H9 (cell line): Measurements from ENCODE around the gene USH2A. TPM values are rescaled to one million over a fixed set of nuclear protein-coding genes. Genes with fewer than 3 reads are reported as not detected.

Source experiments
- DNase-seq: peaks from one replicate; pipeline ENCODE4 v3.0.0-alpha.2; 2017
- H2AFZ ChIP-seq: one replicate; pipeline ENCODE4 v1.6.1; 2013; ENCODE audit warnings: mild to moderate bottlenecking, low read length, control low read depth, moderate library complexity
- H2AK5ac ChIP-seq: 2 replicates; pipeline ENCODE4 v1.6.1; 2013; ENCODE audit warnings: low read length, control low read depth, mixed read lengths; ENCODE audit not compliant: insufficient read length
- H2BK120ac ChIP-seq: one replicate; pipeline ENCODE4 v1.6.1; 2013; ENCODE audit warnings: low read depth, mild to moderate bottlenecking, low read length, control low read depth, inconsistent platforms; ENCODE audit not compliant: poor library complexity, severe bottlenecking
- H2BK12ac ChIP-seq: 2 replicates; pipeline ENCODE4 v1.6.1; 2013; ENCODE audit warnings: low read length, control low read depth, mixed read lengths, low read depth; ENCODE audit not compliant: insufficient read length
- H2BK15ac ChIP-seq: 2 replicates; pipeline ENCODE4 v1.6.1; 2013; ENCODE audit warnings: low read depth, low read length, control low read depth
- H2BK20ac ChIP-seq: one replicate; pipeline ENCODE4 v1.6.1; 2013; ENCODE audit warnings: low read depth, mild to moderate bottlenecking, low read length, control low read depth, inconsistent platforms; ENCODE audit not compliant: poor library complexity, severe bottlenecking
- H2BK5ac ChIP-seq: 2 replicates; pipeline ENCODE4 v1.6.1; 2013; ENCODE audit warnings: low read length, control low read depth, mixed read lengths; ENCODE audit not compliant: insufficient read length
- H3K14ac ChIP-seq: 2 replicates; pipeline ENCODE4 v1.6.1; 2013; ENCODE audit warnings: low read length, control low read depth; ENCODE audit not compliant: insufficient read depth
- H3K18ac ChIP-seq: 2 replicates; pipeline ENCODE4 v1.6.1; 2013; ENCODE audit warnings: low read depth, mild to moderate bottlenecking, mixed read lengths, low read length, control low read depth; ENCODE audit not compliant: insufficient read length
- H3K23ac ChIP-seq: 2 replicates; pipeline ENCODE4 v1.6.1; 2013; ENCODE audit warnings: low read length, control low read depth, mixed read lengths, low read depth; ENCODE audit not compliant: insufficient read length
- H3K23me2 ChIP-seq: 2 replicates; pipeline ENCODE4 v1.6.1; 2013; ENCODE audit warnings: low read depth, mild to moderate bottlenecking, mixed read lengths, low read length, control low read depth; ENCODE audit not compliant: insufficient read length, poor library complexity, severe bottlenecking
- H3K27ac ChIP-seq: 2 replicates; pipeline ENCODE4 v1.5.1; 2013; ENCODE audit warnings: low read length, control low read depth, mixed read lengths, low read depth; ENCODE audit not compliant: insufficient read length
- H3K27me3 ChIP-seq: 2 replicates; pipeline ENCODE4 v1.6.1; 2013; ENCODE audit warnings: low read length, control low read depth, inconsistent platforms; ENCODE audit not compliant: insufficient read depth
- H3K4ac ChIP-seq: 2 replicates; pipeline ENCODE4 v1.6.1; 2013; ENCODE audit warnings: low read depth, mild to moderate bottlenecking, control low read depth, inconsistent platforms, low read length, moderate library complexity
- H3K4me1 ChIP-seq: 2 replicates; pipeline ENCODE4 v1.6.1; 2013; ENCODE audit warnings: low read length, control low read depth, inconsistent platforms; ENCODE audit not compliant: insufficient read depth
- H3K4me2 ChIP-seq: 2 replicates; pipeline ENCODE4 v1.6.1; 2013; ENCODE audit warnings: low read length, control low read depth, mixed read lengths; ENCODE audit not compliant: insufficient read length, insufficient read depth
- H3K56ac ChIP-seq: 2 replicates; pipeline ENCODE4 v1.6.1; 2013; ENCODE audit warnings: low read depth, mild to moderate bottlenecking, mixed read lengths, low read length, control low read depth; ENCODE audit not compliant: insufficient read length
- H3K79me1 ChIP-seq: 2 replicates; pipeline ENCODE4 v1.6.1; 2013; ENCODE audit warnings: low read depth, mild to moderate bottlenecking, moderate library complexity, low read length, control low read depth, inconsistent platforms; ENCODE audit not compliant: insufficient read depth, poor library complexity, severe bottlenecking
- H3K79me2 ChIP-seq: 2 replicates; pipeline ENCODE4 v1.6.1; 2013; ENCODE audit warnings: low read length, control low read depth, inconsistent platforms; ENCODE audit not compliant: insufficient read depth
- H3K9ac ChIP-seq: 2 replicates; pipeline ENCODE4 v1.6.1; 2013; ENCODE audit warnings: low read length, control low read depth, mixed read lengths; ENCODE audit not compliant: insufficient read length; ENCODE audit errors: extremely low read depth
- H3K9me3 ChIP-seq: one replicate; pipeline ENCODE4 v1.6.1; 2013; ENCODE audit warnings: low read depth, low read length, inconsistent platforms; ENCODE audit not compliant: control insufficient read depth
- H3T11ph ChIP-seq: one replicate; pipeline ENCODE4 v1.6.1; 2013; ENCODE audit warnings: mild to moderate bottlenecking, low read length, control low read depth, inconsistent platforms
- H4K20me1 ChIP-seq: one replicate; pipeline ENCODE4 v1.6.1; 2013; ENCODE audit not compliant: control insufficient read depth, insufficient read length, insufficient read depth
- H4K5ac ChIP-seq: 2 replicates; pipeline ENCODE4 v1.6.1; 2013; ENCODE audit warnings: low read depth, mild to moderate bottlenecking, mixed read lengths, low read length, control low read depth; ENCODE audit not compliant: insufficient read length
- H4K8ac ChIP-seq: replicated peaks from 2 replicates; pipeline ENCODE4 v1.6.1; 2013; ENCODE audit warnings: low read length, control low read depth, mixed read lengths, low read depth; ENCODE audit not compliant: insufficient read length
- H4K91ac ChIP-seq: 2 replicates; pipeline ENCODE4 v1.6.1; 2013; ENCODE audit warnings: low read depth, mild to moderate bottlenecking, moderate library complexity, mixed read lengths, low read length, control low read depth; ENCODE audit not compliant: insufficient read length
- H3K27ac Mint-ChIP-seq, 3 experiments: 2 replicates in 2 of 3; 3 replicates in 1 of 3; pipeline ENCODE4 v1.8.0; 2020 to 2021; ENCODE audit warnings: mixed read lengths in 3 of 3, mild to moderate bottlenecking in 1 of 3, moderate library complexity in 1 of 3
- H3K27me3 Mint-ChIP-seq: 2 replicates; pipeline ENCODE4 v1.8.0; 2021; ENCODE audit warnings: low read depth, mild to moderate bottlenecking, moderate library complexity, mixed read lengths
- H3K36me3 Mint-ChIP-seq, 3 experiments: 2 replicates in 2 of 3; 3 replicates in 1 of 3; pipeline ENCODE4 v1.8.0; 2020 to 2021; ENCODE audit warnings: low read depth in 3 of 3, mixed read lengths in 3 of 3; ENCODE audit not compliant: insufficient read depth in 1 of 3
- H3K4me1 Mint-ChIP-seq, 2 experiments: 2 replicates each; pipeline ENCODE4 v1.8.0; 2020; ENCODE audit warnings: mixed read lengths in 2 of 2
- H3K4me3 Mint-ChIP-seq, 2 experiments: 2 replicates in 1 of 2; 3 replicates in 1 of 2; pipeline ENCODE4 v1.8.0; 2020 to 2021; ENCODE audit warnings: mild to moderate bottlenecking in 2 of 2, mixed read lengths in 2 of 2, moderate library complexity in 1 of 2
- H3K9me3 Mint-ChIP-seq, 2 experiments: 2 replicates in 1 of 2; 3 replicates in 1 of 2; pipeline ENCODE4 v1.8.0; 2020; ENCODE audit warnings: mild to moderate bottlenecking in 2 of 2, mixed read lengths in 2 of 2, moderate library complexity in 1 of 2
- CTCF ChIP-seq: fragments of 200-600 bp; sonication (generic); conservative IDR thresholded peaks from 3 replicates; pipeline ENCODE4 v1.8.0; 2021; ENCODE audit warnings: antibody characterized with exemption, mild to moderate bottlenecking
- total RNA-seq: library from RNA; stranded (reverse); gene quantifications from 2 replicates; pipeline ENCODE4 v1.2.1, GENCODE V29; 2021

The USH2A gene
- total RNA-seq, 1 experiment from 2014 or later: 0.11 TPM

- Mint-ChIP-seq H3K4me1 (peaks cover 25 to 26% of the 10 kb centered on the region in 2 experiments), H3K27ac (peak overlapping the region in 1 of 3 experiments; percentile 74; a peak in 1 of 7 replicates), H3K9me3 (no peaks in the 10 kb centered on the region), H3K4me3 (no peak overlapping the region), H3K27me3 (no peaks in the 10 kb centered on the region), H3K36me3 (peaks cover 12 to 25% (median 23%) of the 10 kb centered on the region in 3 experiments; a peak in 6 of 7 replicates)
- no peak overlapping the region for H3K9ac ChIP-seq
- H4K8ac ChIP-seq: no peak overlapping the region
- H3K9me3 ChIP-seq: no peaks in the 10 kb centered on the region
- no peak overlapping the region for H2AK5ac ChIP-seq
- no peak overlapping the region for H2BK20ac ChIP-seq
- H4K20me1 ChIP-seq: no peaks in the 10 kb centered on the region
- H3K4me2 ChIP-seq: no peak overlapping the region
- no peaks in the 10 kb centered on the region for H3K27me3 ChIP-seq
- H3K56ac ChIP-seq: no peak overlapping the region
- no peaks in the 10 kb centered on the region for H3K23me2 ChIP-seq
- no peak overlapping the region for H2AFZ ChIP-seq
- no peak overlapping the region for H2BK5ac ChIP-seq
- no peak overlapping the region for H4K91ac ChIP-seq
- no peaks in the 10 kb centered on the region for H3K79me2 ChIP-seq
- H4K5ac ChIP-seq: no peak overlapping the region
- H3K4ac ChIP-seq: no peak overlapping the region
- no peaks in the 10 kb centered on the region for H3K79me1 ChIP-seq
- no peak overlapping the region for H3K14ac ChIP-seq
- H3K23ac ChIP-seq: no peak overlapping the region
- H2BK15ac ChIP-seq: no peak overlapping the region
- H3T11ph ChIP-seq: no peak overlapping the region
- H3K18ac ChIP-seq: no peak overlapping the region
- no peak for DNase-seq
- no peak overlapping the region for H2BK120ac ChIP-seq
- no peak overlapping the region for H3K27ac ChIP-seq
- H2BK12ac ChIP-seq: no peak overlapping the region
- no peaks in the 10 kb centered on the region; the same call in 1 of the 2 replicates for H3K4me1 ChIP-seq
- TF ChIP-seq CTCF: no peak
These were observed 825.3 kb downstream of the USH2A start for GRCh38 chr1:215597961-215598360.
